Duodenal mucosa (tissue), 2 donors: ENCODE results near the gene ADAMTS2.
"Not testable (repeated sequence)": the region's sequence is repeated elsewhere in the genome, so short reads cannot be mapped to it uniquely, and the experiment has no call there.

Experiments used
- H3K27ac ChIP-seq: one replicate; pipeline ENCODE4 v1.7.0; 2013; ENCODE audit warnings: low read depth, low read length
- H3K27me3 ChIP-seq, 2 donors: one replicate each; pipeline ENCODE4 v1.7.0; 2013; ENCODE audit warnings: low read length in 2 of 2, control low read depth in 1 of 2; ENCODE audit not compliant: insufficient read depth in 2 of 2, control insufficient read depth in 1 of 2
- H3K36me3 ChIP-seq, 2 donors: one replicate each; pipeline ENCODE4 v1.7.0; 2013; ENCODE audit warnings: low read length in 2 of 2, control low read depth in 1 of 2; ENCODE audit not compliant: insufficient read depth in 2 of 2, control insufficient read depth in 1 of 2
- H3K4me1 ChIP-seq, 2 donors: one replicate each; pipeline ENCODE4 v1.7.0; 2013; ENCODE audit warnings: low read length in 2 of 2, control low read depth in 1 of 2; ENCODE audit not compliant: insufficient read depth in 2 of 2, control insufficient read depth in 1 of 2
- H3K4me3 ChIP-seq, 2 donors: one replicate each; pipeline ENCODE4 v1.7.0; 2013; ENCODE audit warnings: low read length in 2 of 2, low read depth in 1 of 2
- H3K9ac ChIP-seq, 2 donors: one replicate each; pipeline ENCODE4 v1.7.0; 2013; ENCODE audit warnings: low read length in 2 of 2, low read depth in 1 of 2
- H3K9me3 ChIP-seq, 2 donors: one replicate each; pipeline ENCODE4 v1.7.0; 2013; ENCODE audit warnings: low read length in 2 of 2, control low read depth in 1 of 2; ENCODE audit not compliant: control insufficient read depth in 1 of 2

ADAMTS2 gene

DNA sequence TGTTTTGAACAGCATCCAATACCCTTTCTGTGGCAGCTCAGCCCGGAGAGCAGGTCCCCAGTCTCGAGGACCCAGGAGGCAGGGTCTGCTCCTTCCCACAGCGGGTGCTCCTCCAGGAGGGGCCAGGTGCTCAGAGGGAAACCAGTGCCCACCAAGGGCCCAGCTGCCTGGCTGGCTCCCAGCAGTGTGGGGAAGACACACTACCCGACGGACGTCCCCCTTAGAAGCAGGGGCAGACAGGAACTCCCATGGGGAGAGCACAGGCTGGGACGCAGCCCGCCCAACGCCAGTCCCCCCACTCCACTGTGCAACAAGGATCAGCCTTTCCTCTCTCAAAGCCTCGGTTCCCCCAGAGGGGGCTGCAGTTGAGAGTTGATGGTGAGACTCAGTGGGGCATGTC is 57.6 kb downstream of the ADAMTS2 start:
- H3K27me3 ChIP-seq = no peaks in the 10 kb centered on the region
- H3K27ac ChIP-seq = no peak overlapping the region
- no peaks in the 10 kb centered on the region for H3K36me3 ChIP-seq
- H3K4me3 ChIP-seq = no peak overlapping the region
- H3K9me3 ChIP-seq = no peaks in the 10 kb centered on the region
- no peaks in the 10 kb centered on the region for H3K4me1 ChIP-seq
- no peak overlapping the region for H3K9ac ChIP-seq

DNA sequence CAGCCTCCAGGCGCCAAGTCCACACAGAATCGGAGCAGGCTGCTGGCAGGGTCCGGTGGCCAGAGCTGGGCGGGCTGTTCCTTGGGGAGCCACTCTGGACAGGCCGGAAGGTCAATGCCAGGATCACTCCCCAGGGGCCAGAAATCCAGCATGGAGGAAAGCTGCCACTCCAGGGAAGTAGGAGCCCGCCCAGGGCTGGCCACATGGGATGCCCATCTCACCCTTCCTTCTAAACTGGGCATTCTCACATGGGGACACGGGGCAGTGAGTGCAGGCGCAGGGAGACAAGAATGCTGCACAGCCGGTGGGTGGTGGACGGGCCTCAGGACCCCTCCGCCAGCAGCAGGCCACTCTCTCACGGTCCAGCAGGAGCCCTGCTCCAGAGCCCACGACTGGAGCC is 58.2 kb downstream of the ADAMTS2 start:
- Histone ChIP-seq H3K27ac (no peak overlapping the region), H3K4me3 (no peak overlapping the region), H3K27me3 (no peaks in the 10 kb centered on the region), H3K9me3 (no peaks in the 10 kb centered on the region), H3K4me1 (no peaks in the 10 kb centered on the region), H3K9ac (no peak overlapping the region), H3K36me3 (no peaks in the 10 kb centered on the region)

DNA sequence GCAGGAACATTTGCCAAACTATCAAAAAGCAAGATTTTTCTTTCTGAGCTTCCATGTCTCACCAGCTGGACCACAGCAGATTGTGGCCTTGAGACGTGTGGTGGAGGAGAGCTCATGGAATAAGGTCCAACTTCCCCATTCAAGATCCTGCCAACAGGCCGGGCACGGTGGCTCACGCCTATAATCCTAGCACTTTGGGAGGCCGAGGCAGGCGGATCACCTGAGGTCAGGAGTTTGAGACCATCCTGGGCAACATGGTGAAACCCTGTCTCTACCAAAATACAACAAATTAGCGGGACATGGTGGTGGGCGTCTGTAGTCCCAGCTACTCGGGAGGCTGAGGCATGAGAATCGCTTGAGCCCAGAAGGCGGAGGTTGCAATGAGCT is 59.5 kb downstream of the ADAMTS2 start:
- H3K36me3 ChIP-seq, H3K4me3 ChIP-seq, H3K9me3 ChIP-seq, H3K27me3 ChIP-seq, H3K4me1 ChIP-seq, H3K9ac ChIP-seq, H3K27ac ChIP-seq: not testable (repeated sequence)

DNA sequence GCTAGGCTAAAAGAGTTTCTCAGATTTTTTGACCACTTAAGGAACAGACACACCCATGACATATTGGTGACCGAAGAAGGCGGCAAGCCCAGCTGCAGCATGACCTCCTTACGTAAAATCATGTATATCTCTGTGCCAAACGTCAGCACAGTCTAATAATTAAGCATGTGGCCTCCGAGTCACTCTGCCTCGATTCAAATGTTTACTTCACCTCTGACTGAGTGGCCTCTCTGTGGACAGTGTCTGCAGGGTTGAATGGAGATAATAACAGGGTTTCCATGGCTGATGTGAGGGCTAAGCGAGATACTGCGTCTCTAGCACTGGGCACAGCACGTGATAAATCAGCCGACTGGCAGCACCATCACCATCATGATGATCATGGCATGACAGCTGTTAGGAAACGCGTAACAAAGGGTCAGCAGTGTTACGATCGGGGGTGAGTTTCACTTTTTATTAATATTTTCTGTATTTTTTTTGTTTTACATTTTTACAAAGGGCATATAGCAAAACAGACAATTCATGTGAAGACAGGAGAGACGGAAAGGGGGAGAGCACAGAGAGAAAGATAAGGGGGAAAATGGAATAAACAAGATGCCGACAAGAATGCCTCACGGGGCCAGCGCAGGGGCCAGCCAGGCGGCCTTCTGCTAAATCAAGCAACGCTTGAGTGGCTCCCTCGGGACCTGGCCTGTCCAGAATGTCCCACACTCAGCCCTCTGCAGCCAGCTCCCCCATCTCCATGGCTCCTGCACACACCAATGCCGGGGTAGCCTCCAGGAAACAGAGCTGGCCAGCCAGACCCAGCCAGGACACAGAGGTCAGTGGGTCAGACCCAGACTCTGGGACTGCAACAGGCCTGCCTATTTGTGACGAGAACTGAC is 60.3 kb downstream of the ADAMTS2 start:
- no peak overlapping the region for H3K4me3 ChIP-seq
- H3K27ac ChIP-seq = peak overlapping the region; percentile 42
- H3K36me3 ChIP-seq = no peaks in the 10 kb centered on the region
- H3K27me3 ChIP-seq = no peaks in the 10 kb centered on the region
- H3K9me3 ChIP-seq = no peaks in the 10 kb centered on the region
- H3K9ac ChIP-seq = no peak overlapping the region
- H3K4me1 ChIP-seq = no peaks in the 10 kb centered on the region

DNA sequence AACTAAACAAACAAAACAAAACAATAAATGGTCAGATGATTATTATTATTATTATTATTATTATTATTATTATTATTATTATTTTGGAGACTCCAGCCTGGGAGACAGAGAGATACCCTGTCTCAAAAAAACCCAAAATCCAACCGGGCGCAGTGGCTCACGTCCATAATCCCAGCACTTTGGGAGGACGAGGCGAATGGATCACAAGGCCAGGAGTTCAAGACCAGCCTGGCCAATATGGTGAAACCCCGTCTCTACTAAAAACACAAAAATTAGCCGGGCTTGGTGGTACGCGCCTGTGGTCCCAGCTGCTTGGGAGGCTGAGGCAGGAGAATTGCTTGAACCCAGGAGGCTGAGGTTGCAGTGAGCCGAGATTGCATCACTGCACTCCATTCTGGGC is 61.4 kb downstream of the ADAMTS2 start:
- not testable (repeated sequence) for H3K9me3 ChIP-seq, H3K27me3 ChIP-seq, H3K9ac ChIP-seq, H3K4me1 ChIP-seq, H3K36me3 ChIP-seq, H3K27ac ChIP-seq, H3K4me3 ChIP-seq

DNA sequence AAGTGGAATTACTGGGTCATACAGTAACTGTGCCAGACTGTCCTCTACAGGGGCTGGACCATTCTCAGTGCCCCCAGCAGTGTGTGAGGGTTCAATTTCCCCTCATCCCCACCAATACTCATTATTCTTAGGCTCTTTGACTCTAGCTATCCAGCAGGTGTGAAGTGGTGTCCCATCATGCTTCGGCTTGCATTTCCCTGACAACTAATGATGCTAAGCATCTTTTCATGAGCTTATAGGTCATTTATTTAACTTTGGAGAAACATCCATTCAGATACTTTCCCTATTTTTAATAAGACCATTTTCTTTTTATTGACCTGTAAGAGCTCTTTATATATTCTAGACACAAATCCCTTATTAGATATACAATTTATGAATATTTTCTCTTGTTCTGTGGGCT is 63.6 kb downstream of the ADAMTS2 start:
- Histone ChIP-seq H3K4me3 (no peak overlapping the region), H3K36me3 (no peaks in the 10 kb centered on the region), H3K9me3 (no peaks in the 10 kb centered on the region), H3K9ac (no peak overlapping the region), H3K27me3 (no peaks in the 10 kb centered on the region), H3K27ac (no peak overlapping the region), H3K4me1 (peaks cover 0 to 3% of the 10 kb centered on the region in 2 donors)

DNA sequence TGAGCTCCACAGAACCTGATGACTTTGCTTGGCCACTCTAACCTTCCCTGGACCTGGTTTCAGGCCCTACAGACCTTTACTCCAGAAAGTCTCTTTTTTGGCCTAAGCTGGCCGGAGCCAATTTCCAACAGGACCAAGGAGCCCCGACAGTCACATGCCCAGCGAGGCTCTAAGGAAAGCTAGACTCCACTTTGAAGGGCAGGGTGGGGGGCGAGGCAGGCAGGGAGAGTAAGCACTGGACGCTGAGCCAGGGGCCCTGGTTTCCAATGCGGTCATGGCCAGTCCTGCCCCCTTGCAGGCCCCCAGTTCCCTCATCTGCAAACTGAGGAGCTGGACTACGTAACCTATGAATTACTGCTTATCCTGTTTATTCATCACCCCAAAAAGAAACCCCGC is 65.2 kb downstream of the ADAMTS2 start:
- Histone ChIP-seq H3K27me3 (no peaks in the 10 kb centered on the region), H3K4me1 (peaks cover 0 to 10% of the 10 kb centered on the region in 2 donors), H3K9ac (no peak overlapping the region), H3K9me3 (no peaks in the 10 kb centered on the region), H3K4me3 (no peak overlapping the region), H3K27ac (no peak overlapping the region), H3K36me3 (no peaks in the 10 kb centered on the region)

DNA sequence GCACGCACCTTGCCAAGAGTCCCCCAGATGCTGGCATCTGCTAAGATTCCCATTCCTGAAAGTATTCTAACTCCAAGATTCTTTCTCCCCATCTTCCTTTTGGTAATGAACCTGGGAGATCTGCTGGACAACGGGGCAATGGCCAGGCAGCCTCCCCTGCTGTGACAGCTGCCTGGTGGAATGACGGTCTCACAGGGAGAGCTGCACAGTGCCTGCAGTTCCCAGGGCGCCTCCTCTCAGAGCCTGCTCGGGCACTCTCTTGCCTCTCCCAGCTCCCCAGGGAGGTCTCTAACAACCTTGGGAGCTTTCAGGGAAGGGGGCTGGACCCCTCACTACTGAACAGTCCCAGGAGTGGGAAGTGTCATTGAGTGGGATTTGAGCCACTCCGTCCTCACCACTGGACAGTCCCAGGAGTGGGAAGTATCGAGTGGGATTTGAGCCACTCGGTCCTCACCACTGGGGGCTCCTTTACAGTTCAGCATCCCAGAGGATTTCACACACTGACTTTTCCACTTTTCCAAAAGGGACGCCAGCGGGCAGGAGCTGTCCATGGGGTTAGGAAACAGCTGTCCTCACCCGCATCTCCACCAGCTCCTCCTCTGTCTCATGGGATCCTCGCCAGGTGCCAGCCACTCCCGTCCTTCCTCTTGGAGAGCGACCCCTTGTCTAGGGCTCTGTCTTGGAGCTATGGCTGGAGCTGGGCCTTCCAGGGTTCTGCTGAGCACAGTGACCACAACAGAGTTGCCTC is 65.7 kb downstream of the ADAMTS2 start:
- H3K4me1 ChIP-seq = peaks cover 0 to 10% of the 10 kb centered on the region in 2 donors
- H3K9me3 ChIP-seq = no peaks in the 10 kb centered on the region
- no peaks in the 10 kb centered on the region for H3K27me3 ChIP-seq
- no peak overlapping the region for H3K4me3 ChIP-seq
- no peaks in the 10 kb centered on the region for H3K36me3 ChIP-seq
- H3K27ac ChIP-seq = no peak overlapping the region
- no peak overlapping the region for H3K9ac ChIP-seq

DNA sequence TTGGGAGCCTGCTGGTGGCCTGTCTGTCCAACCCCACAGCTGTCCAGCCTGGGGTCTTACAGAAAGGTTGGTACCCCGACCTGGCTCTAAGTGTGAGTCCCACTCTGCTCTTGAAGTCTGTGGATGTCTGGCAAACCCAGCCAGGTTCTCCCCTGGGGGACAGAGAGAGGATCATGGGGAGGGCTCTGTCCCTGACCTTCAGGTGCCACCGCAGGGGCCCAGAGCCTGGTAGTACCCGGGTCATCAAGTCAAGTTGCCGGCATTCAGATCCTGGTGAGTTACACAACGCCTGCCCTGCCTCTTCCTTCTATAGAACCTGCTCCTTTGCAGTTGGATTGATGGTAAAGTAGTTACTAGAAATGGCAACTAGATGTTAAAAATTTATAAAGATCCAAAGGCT is 66.7 kb downstream of the ADAMTS2 start:
- Histone ChIP-seq H3K36me3 (no peaks in the 10 kb centered on the region), H3K4me1 (peaks cover 0 to 10% of the 10 kb centered on the region in 2 donors), H3K9ac (no peak overlapping the region), H3K4me3 (no peak overlapping the region), H3K27ac (no peak overlapping the region), H3K27me3 (no peaks in the 10 kb centered on the region), H3K9me3 (no peaks in the 10 kb centered on the region)

DNA sequence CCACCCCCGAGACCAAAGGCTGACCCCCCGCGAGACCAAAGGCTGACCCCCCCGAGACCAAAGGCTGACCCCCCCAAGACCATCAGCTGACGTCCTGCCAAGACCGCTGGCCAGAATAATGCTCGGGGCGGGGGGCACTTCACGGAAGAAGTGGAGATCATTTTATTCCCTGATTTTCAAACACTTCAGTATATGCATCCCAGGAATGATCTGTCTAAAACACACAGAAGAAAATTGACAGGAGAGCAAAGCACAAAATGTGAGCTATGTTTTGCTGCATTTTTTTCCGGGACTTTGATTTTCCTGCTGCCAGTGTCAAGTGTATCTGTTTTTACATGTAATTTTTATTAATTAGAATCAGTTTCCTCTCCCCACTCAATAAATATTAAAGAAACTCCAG is 67.1 kb downstream of the ADAMTS2 start:
- no peak overlapping the region for H3K4me3 ChIP-seq
- H3K36me3 ChIP-seq = no peaks in the 10 kb centered on the region
- H3K4me1 ChIP-seq = peaks cover 0 to 10% of the 10 kb centered on the region in 2 donors
- no peak overlapping the region for H3K9ac ChIP-seq
- no peak overlapping the region for H3K27ac ChIP-seq
- H3K9me3 ChIP-seq = no peaks in the 10 kb centered on the region
- H3K27me3 ChIP-seq = no peaks in the 10 kb centered on the region
